ENCODE measurements around the gene ACTG2. TPM values are rescaled to one million over a fixed set of nuclear protein-coding genes. Genes with fewer than 3 reads are reported as not detected.
"Not testable (repeated sequence)": the region's sequence is repeated elsewhere in the genome, so short reads cannot be mapped to it uniquely, and the experiment has no call there.

ACTG2 gene
- total RNA-seq, 4 donors from 2014 or later: 0.41 to 3.1 (median 1.9) TPM

DNA sequence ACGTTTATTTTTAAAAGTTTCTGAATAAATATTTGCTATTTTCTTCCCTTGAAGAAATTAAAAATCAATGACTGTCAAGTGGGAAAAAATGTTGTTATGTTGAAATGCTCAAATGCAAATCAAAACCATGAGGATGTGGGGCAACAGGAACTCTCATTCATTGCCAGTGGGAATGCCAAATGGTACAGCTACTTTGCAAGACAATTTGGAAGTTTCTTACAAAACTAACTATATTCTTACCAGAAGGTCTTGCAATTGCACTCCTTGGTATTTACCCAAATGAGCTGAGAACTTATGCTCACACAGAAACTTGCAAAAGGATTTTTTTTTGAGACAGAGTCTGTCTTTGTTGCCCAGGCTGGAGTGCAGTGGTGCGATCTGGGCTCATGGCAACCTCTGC, 7.4 kb upstream of the ACTG2 start:
- Histone ChIP-seq H3K36me3 (no peaks in the 10 kb centered on the region), H3K4me1 (no peaks in the 10 kb centered on the region), H3K9me3 (no peaks in the 10 kb centered on the region), H3K27me3 (no peaks in the 10 kb centered on the region), H3K27ac (no peak overlapping the region), H3K4me3 (no peak overlapping the region)
- intact Hi-C loops (cut with DNase I; ENCODE audit: low total_unique reads): no loop called here
- TF ChIP-seq CTCF (IDR thresholded peaks at IDR 0.05 in 4 of 5, conservative IDR thresholded peaks at IDR 0.05 in 1 of 5) (no peak), POLR2A (IDR thresholded peaks at IDR 0.05) (no peak)
- in situ Hi-C loops (cut with MboI; ENCODE audit: low sequenced_read_pairs in 4 of 4): no loop called here
- DNase-seq (no peak), ATAC-seq (no peak)

- no peaks in the 10 kb centered on the region for H3K9me3 ChIP-seq
- no peak for TF ChIP-seq CTCF (IDR thresholded peaks at IDR 0.05 in 4 of 5, conservative IDR thresholded peaks at IDR 0.05 in 1 of 5)
- TF ChIP-seq POLR2A (IDR thresholded peaks at IDR 0.05): no peak
- H3K4me1 ChIP-seq: no peaks in the 10 kb centered on the region
- in situ Hi-C loops (cut with MboI; ENCODE audit: low sequenced_read_pairs in 4 of 4) (no loop called here), intact Hi-C loops (cut with DNase I; ENCODE audit: low total_unique reads) (no loop called here)
- H3K27me3 ChIP-seq: no peaks in the 10 kb centered on the region
- H3K4me3 ChIP-seq: no peak overlapping the region
- no peak for ATAC-seq
- no peak overlapping the region for H3K27ac ChIP-seq
- DNase-seq: no peak
- H3K36me3 ChIP-seq: no peaks in the 10 kb centered on the region
These were observed 6.5 kb upstream of the ACTG2 start for GRCh38 chr2:73886357-73886756.

DNA sequence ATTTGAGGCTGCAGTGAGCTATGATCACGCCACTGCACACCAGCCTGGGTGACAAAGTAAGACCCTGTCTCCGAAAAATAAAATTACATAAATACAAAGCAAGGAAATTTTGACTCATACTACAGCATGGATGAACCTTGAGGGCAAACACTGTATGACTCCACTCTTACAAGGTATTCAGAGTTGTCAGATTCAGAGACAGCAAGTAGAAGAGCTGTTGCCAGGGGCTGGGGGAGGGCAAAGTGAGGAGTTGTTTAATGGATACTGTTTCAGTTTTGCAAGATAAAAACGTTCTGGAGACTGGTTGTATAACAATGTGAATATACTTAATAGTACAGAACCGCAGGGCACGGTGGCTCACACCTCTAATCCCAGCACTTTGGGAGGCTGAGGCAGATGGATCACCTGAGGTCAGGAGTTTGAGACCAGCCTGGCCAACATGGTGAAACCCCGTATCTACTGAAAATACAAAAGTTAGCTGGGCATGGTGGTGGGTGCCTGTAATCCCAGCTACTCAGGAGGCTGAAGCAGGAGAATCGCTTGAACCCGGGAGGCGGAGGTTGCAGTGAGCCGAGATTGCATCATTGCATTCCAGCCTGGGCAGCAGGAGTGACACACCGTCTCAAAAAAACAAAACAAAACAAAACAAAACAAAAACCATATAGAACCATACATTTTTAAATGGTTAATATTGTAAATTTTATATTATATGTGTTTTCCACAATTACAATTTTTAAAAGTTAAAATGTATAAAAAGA, 5.0 kb upstream of the ACTG2 start:
- H3K4me1 ChIP-seq; intact Hi-C loops (cut with DNase I; ENCODE audit: low total_unique reads); H3K27me3 ChIP-seq; H3K9me3 ChIP-seq; ATAC-seq; H3K4me3 ChIP-seq; in situ Hi-C loops (cut with MboI; ENCODE audit: low sequenced_read_pairs in 4 of 4); H3K27ac ChIP-seq; DNase-seq; H3K36me3 ChIP-seq: not testable (repeated sequence)

DNA sequence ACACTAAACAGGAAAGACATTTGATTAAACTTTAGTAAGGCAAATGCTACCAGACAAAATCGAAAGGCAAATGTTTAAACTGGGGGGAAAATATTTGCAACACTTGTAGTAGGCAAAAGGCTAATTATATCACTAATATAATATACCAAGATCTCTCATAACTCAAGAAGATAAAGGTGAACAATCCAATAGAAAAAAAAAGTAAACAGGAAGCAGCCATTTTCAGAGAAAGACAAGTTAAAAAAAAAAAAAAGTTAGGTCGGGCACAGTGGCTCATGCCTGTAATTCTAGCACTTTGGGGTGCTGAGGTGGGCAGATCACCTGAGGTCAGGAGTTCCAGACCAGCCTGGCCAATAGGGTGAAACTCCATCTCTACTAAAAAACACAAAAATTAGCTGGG, 4.4 kb upstream of the ACTG2 start:
- H3K27ac ChIP-seq: no peak overlapping the region
- TF ChIP-seq CTCF (IDR thresholded peaks at IDR 0.05 in 4 of 5, conservative IDR thresholded peaks at IDR 0.05 in 1 of 5): no peak
- no peak for TF ChIP-seq POLR2A (IDR thresholded peaks at IDR 0.05)
- ATAC-seq: no peak
- H3K36me3 ChIP-seq: no peaks in the 10 kb centered on the region
- H3K27me3 ChIP-seq: no peaks in the 10 kb centered on the region
- intact Hi-C loops (cut with DNase I; ENCODE audit: low total_unique reads): no loop called here
- DNase-seq: no peak
- no peaks in the 10 kb centered on the region for H3K4me1 ChIP-seq
- in situ Hi-C loops (cut with MboI; ENCODE audit: low sequenced_read_pairs in 4 of 4): no loop called here
- no peak overlapping the region for H3K4me3 ChIP-seq
- H3K9me3 ChIP-seq: no peaks in the 10 kb centered on the region

DNA sequence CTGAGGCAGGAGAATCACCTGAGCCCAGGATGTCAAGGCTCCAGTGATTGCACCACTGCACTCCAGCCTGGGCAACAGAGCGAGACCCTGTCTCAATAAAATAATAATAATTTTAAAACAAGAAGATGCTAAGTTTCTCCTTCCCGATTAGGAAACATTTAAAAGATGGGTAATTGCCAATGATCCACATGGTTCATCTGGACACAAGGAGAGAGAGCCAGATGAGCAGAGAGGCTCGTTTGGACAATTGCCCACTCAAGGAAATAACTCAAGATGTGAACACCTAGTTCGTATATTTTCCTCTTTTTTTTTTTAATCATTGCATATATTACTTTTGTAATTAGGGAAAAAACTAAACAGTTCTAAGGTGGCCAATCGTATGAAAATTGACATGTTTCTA, 3.6 kb upstream of the ACTG2 start:
- TF ChIP-seq CTCF (IDR thresholded peaks at IDR 0.05 in 4 of 5, conservative IDR thresholded peaks at IDR 0.05 in 1 of 5): no peak
- TF ChIP-seq POLR2A (IDR thresholded peaks at IDR 0.05): no peak
- Histone ChIP-seq H3K4me3 (no peak overlapping the region), H3K27me3 (no peaks in the 10 kb centered on the region), H3K9me3 (no peaks in the 10 kb centered on the region), H3K27ac (no peak overlapping the region), H3K36me3 (no peaks in the 10 kb centered on the region), H3K4me1 (no peaks in the 10 kb centered on the region)
- intact Hi-C loops (cut with DNase I; ENCODE audit: low total_unique reads): no loop called here
- no peak for ATAC-seq
- no peak for DNase-seq
- in situ Hi-C loops (cut with MboI; ENCODE audit: low sequenced_read_pairs in 4 of 4): no loop called here

Data from gastrocnemius medialis (tissue), 4 donors.